Activated naive CD4-positive, alpha-beta T cell treated with anti-CD3 and anti-CD28 coated beads, Interleukin-2, amount 50 U/mL, for 24 hours (primary cell): Measurements from ENCODE around the gene GGT6.
"Not testable (repeated sequence)": the region's sequence is repeated elsewhere in the genome, so short reads cannot be mapped to it uniquely, and the experiment has no call there.

ENCODE experiments used
- H3K27ac Mint-ChIP-seq: one replicate; pipeline ENCODE4 v1.8.0; 2021; ENCODE audit warnings: mild to moderate bottlenecking, mixed read lengths
- H3K27me3 Mint-ChIP-seq: one replicate; pipeline ENCODE4 v1.8.0; 2021; ENCODE audit warnings: mixed read lengths
- H3K36me3 Mint-ChIP-seq: one replicate; pipeline ENCODE4 v1.8.0; 2021; ENCODE audit warnings: mixed read lengths
- H3K4me1 Mint-ChIP-seq: one replicate; pipeline ENCODE4 v1.8.0; 2021; ENCODE audit warnings: mixed read lengths
- H3K4me3 Mint-ChIP-seq: one replicate; pipeline ENCODE4 v1.8.0; 2021; ENCODE audit warnings: mild to moderate bottlenecking, mixed read lengths
- H3K9me3 Mint-ChIP-seq: one replicate; pipeline ENCODE4 v1.8.0; 2021; ENCODE audit warnings: mixed read lengths

GGT6 gene

GRCh38 chr17:4584101-4584916, 23.9 kb upstream of the GGT6 start, which contains the start of gene SMTNL2:
Gene SMTNL2, plus strand, starts transcription at chr17:4584529. Its CDS starts 77 bp downstream, at chr17:4584606.
- H3K9me3 Mint-ChIP-seq = no peaks in the 10 kb centered on the region
- H3K27ac Mint-ChIP-seq = no peak within 1 kb of the TSS
- H3K27me3 Mint-ChIP-seq = peaks cover 18% of the 10 kb centered on the region
- H3K4me1 Mint-ChIP-seq = peaks cover 10% of the 10 kb centered on the region
- peak within 1 kb of the TSS; percentile 86 for H3K4me3 Mint-ChIP-seq
- no peaks in the 10 kb centered on the region for H3K36me3 Mint-ChIP-seq

- Mint-ChIP-seq H3K9me3 (no peaks in the 10 kb centered on the region), H3K4me1 (peaks cover 10% of the 10 kb centered on the region), H3K27ac (no peak overlapping the region), H3K36me3 (no peaks in the 10 kb centered on the region), H3K4me3 (peak overlapping the region; percentile 86), H3K27me3 (peaks cover 18% of the 10 kb centered on the region)
Measured at GRCh38 chr17:4583782-4584100, 23.4 kb upstream of the GGT6 start.

GRCh38 chr17:4583206-4583605, 22.8 kb upstream of the GGT6 start:
- H3K36me3 Mint-ChIP-seq = no peaks in the 10 kb centered on the region
- H3K27ac Mint-ChIP-seq = no peak overlapping the region
- no peaks in the 10 kb centered on the region for H3K9me3 Mint-ChIP-seq
- no peak overlapping the region for H3K4me3 Mint-ChIP-seq
- H3K4me1 Mint-ChIP-seq = peaks cover 10% of the 10 kb centered on the region
- H3K27me3 Mint-ChIP-seq = peaks cover 18% of the 10 kb centered on the region

GRCh38 chr17:4582691-4583090, 22.3 kb upstream of the GGT6 start:
- H3K27me3 Mint-ChIP-seq = peaks cover 18% of the 10 kb centered on the region
- peaks cover 10% of the 10 kb centered on the region for H3K4me1 Mint-ChIP-seq
- no peaks in the 10 kb centered on the region for H3K9me3 Mint-ChIP-seq
- H3K36me3 Mint-ChIP-seq = no peaks in the 10 kb centered on the region
- no peak overlapping the region for H3K4me3 Mint-ChIP-seq
- no peak overlapping the region for H3K27ac Mint-ChIP-seq

GRCh38 chr17:4582101-4582501, 21.7 kb upstream of the GGT6 start:
- Mint-ChIP-seq H3K36me3 (no peaks in the 10 kb centered on the region), H3K27ac (no peak overlapping the region), H3K4me3 (no peak overlapping the region), H3K4me1 (peaks cover 10% of the 10 kb centered on the region), H3K27me3 (peaks cover 18% of the 10 kb centered on the region), H3K9me3 (no peaks in the 10 kb centered on the region)

GRCh38 chr17:4580291-4580690, 19.9 kb upstream of the GGT6 start:
- H3K4me1 Mint-ChIP-seq = peaks cover 10% of the 10 kb centered on the region
- H3K36me3 Mint-ChIP-seq = no peaks in the 10 kb centered on the region
- no peak overlapping the region for H3K27ac Mint-ChIP-seq
- peaks cover 12% of the 10 kb centered on the region for H3K27me3 Mint-ChIP-seq
- no peaks in the 10 kb centered on the region for H3K9me3 Mint-ChIP-seq
- no peak overlapping the region for H3K4me3 Mint-ChIP-seq

- Mint-ChIP-seq H3K9me3 (no peaks in the 10 kb centered on the region), H3K4me1 (peaks cover 7% of the 10 kb centered on the region), H3K27me3 (peaks cover 8% of the 10 kb centered on the region), H3K36me3 (no peaks in the 10 kb centered on the region), H3K4me3 (no peak overlapping the region), H3K27ac (no peak overlapping the region)
Measured at GRCh38 chr17:4579678-4580077, 19.3 kb upstream of the GGT6 start.

- not testable (repeated sequence) for H3K36me3 Mint-ChIP-seq, H3K4me3 Mint-ChIP-seq
Measured at GRCh38 chr17:4578349-4578748, 18.0 kb upstream of the GGT6 start.

GRCh38 chr17:4577386-4577993, 17.1 kb upstream of the GGT6 start:
- Mint-ChIP-seq H3K27ac (no peak overlapping the region), H3K4me1 (peaks cover 14% of the 10 kb centered on the region), H3K27me3 (no peaks in the 10 kb centered on the region), H3K4me3 (no peak overlapping the region), H3K36me3 (no peaks in the 10 kb centered on the region), H3K9me3 (no peaks in the 10 kb centered on the region)

More at GRCh38 chr17:4578349-4578748, 18.0 kb upstream of the GGT6 start:
- H3K27me3 Mint-ChIP-seq, H3K27ac Mint-ChIP-seq, H3K4me1 Mint-ChIP-seq, H3K9me3 Mint-ChIP-seq: not testable (repeated sequence)

- Mint-ChIP-seq H3K9me3 (no peaks in the 10 kb centered on the region), H3K27ac (no peak overlapping the region), H3K4me3 (no peak overlapping the region), H3K4me1 (peaks cover 14% of the 10 kb centered on the region), H3K36me3 (no peaks in the 10 kb centered on the region), H3K27me3 (no peaks in the 10 kb centered on the region)
Measured at GRCh38 chr17:4576729-4577322, 16.4 kb upstream of the GGT6 start.

- Mint-ChIP-seq H3K36me3 (no peaks in the 10 kb centered on the region), H3K27me3 (no peaks in the 10 kb centered on the region), H3K4me1 (peaks cover 14% of the 10 kb centered on the region), H3K4me3 (no peak overlapping the region), H3K9me3 (no peaks in the 10 kb centered on the region), H3K27ac (no peak overlapping the region)
Measured at GRCh38 chr17:4576161-4576558, 15.8 kb upstream of the GGT6 start.

GRCh38 chr17:4574448-4575045, 14.2 kb upstream of the GGT6 start:
- H3K27ac Mint-ChIP-seq = no peak overlapping the region

GRCh38 chr17:4573669-4574068, 13.3 kb upstream of the GGT6 start:
- peak overlapping the region; percentile 80 for H3K27ac Mint-ChIP-seq

More at GRCh38 chr17:4574448-4575045, 14.2 kb upstream of the GGT6 start:
- H3K9me3 Mint-ChIP-seq = no peaks in the 10 kb centered on the region
- no peak overlapping the region for H3K4me3 Mint-ChIP-seq
- H3K27me3 Mint-ChIP-seq = no peaks in the 10 kb centered on the region
- H3K4me1 Mint-ChIP-seq = peaks cover 14% of the 10 kb centered on the region
- H3K36me3 Mint-ChIP-seq = no peaks in the 10 kb centered on the region

GRCh38 chr17:4573115-4573514, 12.7 kb upstream of the GGT6 start:
- Mint-ChIP-seq H3K4me1 (peaks cover 14% of the 10 kb centered on the region), H3K36me3 (no peaks in the 10 kb centered on the region), H3K4me3 (no peak overlapping the region), H3K27ac (peak overlapping the region; percentile 80), H3K27me3 (no peaks in the 10 kb centered on the region), H3K9me3 (no peaks in the 10 kb centered on the region)

More at GRCh38 chr17:4573669-4574068, 13.3 kb upstream of the GGT6 start:
- no peaks in the 10 kb centered on the region for H3K36me3 Mint-ChIP-seq
- H3K4me3 Mint-ChIP-seq = no peak overlapping the region
- peaks cover 14% of the 10 kb centered on the region for H3K4me1 Mint-ChIP-seq
- no peaks in the 10 kb centered on the region for H3K9me3 Mint-ChIP-seq
- H3K27me3 Mint-ChIP-seq = no peaks in the 10 kb centered on the region

- H3K36me3 Mint-ChIP-seq = no peaks in the 10 kb centered on the region
- no peaks in the 10 kb centered on the region for H3K27me3 Mint-ChIP-seq
- H3K4me3 Mint-ChIP-seq = no peak overlapping the region
- H3K27ac Mint-ChIP-seq = no peak overlapping the region
- no peaks in the 10 kb centered on the region for H3K9me3 Mint-ChIP-seq
- H3K4me1 Mint-ChIP-seq = peaks cover 14% of the 10 kb centered on the region
Measured at GRCh38 chr17:4572131-4572530, 11.8 kb upstream of the GGT6 start.

- Mint-ChIP-seq H3K4me1 (peaks cover 22% of the 10 kb centered on the region), H3K4me3 (no peak overlapping the region), H3K36me3 (no peaks in the 10 kb centered on the region), H3K27ac (no peak overlapping the region), H3K27me3 (no peaks in the 10 kb centered on the region), H3K9me3 (no peaks in the 10 kb centered on the region)
Measured at GRCh38 chr17:4569591-4569990, 9.2 kb upstream of the GGT6 start.
